Suprapubic skin (tissue), 4 donors: ENCODE results near the gene MYLK4.

Experiments
- CTCF ChIP-seq, 2 donors: fragments of 200-600 bp in 1 of 2; fragments of 450-650 bp in 1 of 2; sonication (generic) in 1 of 2; IDR thresholded peaks; one replicate each; pipeline ENCODE4 v1.5.1; 2016 to 2019; ENCODE audit warnings: antibody characterized with exemption in 2 of 2, mild to moderate bottlenecking in 1 of 2, moderate library complexity in 1 of 2
- EP300 ChIP-seq: sonication (generic); formaldehyde crosslinking; IDR thresholded peaks from one replicate; pipeline ENCODE4 v1.6.1; 2017; ENCODE audit warnings: antibody characterized with exemption
- POLR2AphosphoS5 ChIP-seq, 3 donors: sonication (generic); formaldehyde crosslinking; IDR thresholded peaks; one replicate each; pipeline ENCODE4 v1.6.1; 2017; ENCODE audit warnings: antibody characterized with exemption in 3 of 3

GRCh38 chr6:2614155-2614554 is 136.6 kb downstream of the MYLK4 start:
- TF ChIP-seq CTCF (IDR thresholded peaks at IDR 0.05) (no peak), POLR2AphosphoS5 (IDR thresholded peaks at IDR 0.05) (no peak), EP300 (no peak)
